GM21737 (cell line): ENCODE data around the gene SIPA1L3.

Experiments used
- ATAC-seq: cut with Tn5 transposase; IDR thresholded peaks from one replicate; pipeline ENCODE4 v1.9.1; 2021; ENCODE audit warnings: mild to moderate bottlenecking, moderate library complexity; ENCODE audit not compliant: unreplicated experiment

SIPA1L3 gene

DNA sequence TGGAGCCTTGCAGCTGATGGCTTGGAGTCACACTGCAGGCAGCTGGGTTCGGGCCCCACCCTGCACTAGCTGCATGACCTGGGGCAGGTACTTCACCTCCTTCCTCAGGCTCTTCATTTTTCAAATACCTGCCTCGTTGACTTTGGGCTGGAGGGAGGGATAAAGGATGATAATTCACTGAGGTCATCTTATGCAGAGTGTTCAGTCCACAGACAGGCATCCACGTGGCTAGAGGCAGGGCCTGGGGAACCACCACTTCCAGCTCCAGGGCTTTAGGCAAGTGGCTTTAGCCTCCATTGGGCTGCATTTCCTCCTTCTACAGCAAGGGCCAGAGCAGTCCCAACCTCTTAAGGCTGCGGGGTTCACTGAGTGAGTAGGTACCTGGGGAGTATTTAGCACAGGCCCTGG, 84.8 kb downstream of the SIPA1L3 start:
- no peak for ATAC-seq

GRCh38 chr19:37992761-37993160, 85.8 kb downstream of the SIPA1L3 start:
- ATAC-seq: no peak

DNA sequence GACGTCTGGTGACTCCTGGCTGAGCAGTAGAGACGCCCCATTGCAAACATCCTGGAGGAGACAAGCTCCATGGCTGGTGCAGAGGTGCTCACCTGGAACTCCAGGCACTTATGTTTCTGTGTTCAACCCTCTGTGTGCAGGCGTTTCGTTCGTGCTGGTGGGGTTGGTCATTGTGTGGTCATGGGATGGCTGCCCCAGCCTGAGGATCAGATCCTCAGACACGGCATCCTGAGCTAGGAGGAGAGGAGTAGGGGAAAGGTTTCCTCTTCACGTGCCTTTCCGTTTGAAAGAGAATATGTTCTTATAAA, 87.8 kb downstream of the SIPA1L3 start:
- ATAC-seq: no peak

GRCh38 chr19:37995346-37995745, 88.3 kb downstream of the SIPA1L3 start:
- no peak for ATAC-seq

DNA sequence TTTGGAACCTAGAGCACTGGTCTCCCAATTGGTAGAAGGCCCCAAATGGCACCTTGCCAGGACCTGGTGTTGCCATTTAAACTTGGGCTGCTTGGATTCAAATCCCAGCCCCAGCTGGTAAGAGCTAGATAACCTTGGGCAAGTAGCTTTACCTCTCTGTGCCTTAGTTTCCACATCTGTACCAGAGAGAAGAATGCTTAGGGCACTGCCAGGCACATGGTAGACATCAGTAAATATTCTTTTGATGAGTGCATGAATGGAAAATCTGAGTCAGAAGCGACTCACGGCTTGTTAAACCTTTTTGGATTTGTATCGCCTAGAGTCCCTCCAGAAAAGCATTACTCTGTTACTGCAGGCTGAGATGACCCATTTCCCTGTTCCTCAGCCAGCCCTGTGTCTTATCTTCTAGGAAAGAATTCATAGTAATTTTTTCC, 90.9 kb downstream of the SIPA1L3 start:
- no peak for ATAC-seq

- no peak for ATAC-seq
These were observed 91.8 kb downstream of the SIPA1L3 start for GRCh38 chr19:37998801-37999308.

- ATAC-seq: no peak
These were observed 92.6 kb downstream of the SIPA1L3 start for GRCh38 chr19:37999309-38000213.

GRCh38 chr19:38001158-38001781, 94.3 kb downstream of the SIPA1L3 start:
- no peak for ATAC-seq

- ATAC-seq: no peak
These were observed 96.6 kb downstream of the SIPA1L3 start for GRCh38 chr19:38003438-38004185.

GRCh38 chr19:38004186-38004520, 97.1 kb downstream of the SIPA1L3 start:
- no peak for ATAC-seq

DNA sequence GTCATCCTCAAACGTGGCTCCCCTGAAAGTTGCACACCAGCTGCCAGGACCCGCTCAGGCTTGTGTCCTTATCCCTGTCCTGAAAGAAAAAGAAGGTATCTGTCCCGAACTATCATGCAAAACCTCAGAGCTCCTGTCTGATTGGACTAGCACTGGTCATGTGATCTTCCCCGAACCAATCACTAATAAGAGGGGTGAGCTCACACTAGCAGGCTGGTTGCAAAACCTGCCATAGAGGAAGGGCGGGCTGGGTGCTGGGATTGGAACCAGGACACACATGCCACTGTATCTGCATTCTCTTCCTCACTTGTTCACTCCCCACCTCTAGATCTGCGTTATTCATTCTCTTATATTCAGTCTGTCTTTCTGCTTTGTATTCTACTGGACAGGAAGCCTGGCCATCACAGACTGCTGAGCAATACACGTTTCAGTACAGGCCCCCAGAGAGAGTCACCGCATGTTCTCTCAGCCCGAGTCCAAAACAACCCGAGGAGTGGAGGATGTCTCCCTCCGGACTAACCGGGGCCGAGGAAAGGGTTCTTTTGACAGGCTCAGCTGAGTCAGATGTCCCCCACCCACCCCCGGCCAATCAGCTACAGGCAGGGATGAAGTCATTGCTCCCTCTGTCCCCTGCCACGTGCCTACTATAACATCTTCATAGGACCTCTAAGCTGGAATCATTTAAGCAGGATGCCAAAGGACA, 97.7 kb downstream of the SIPA1L3 start:
- peak; percentile 50 for ATAC-seq

GRCh38 chr19:38005224-38005614, 98.2 kb downstream of the SIPA1L3 start:
- no peak for ATAC-seq

DNA sequence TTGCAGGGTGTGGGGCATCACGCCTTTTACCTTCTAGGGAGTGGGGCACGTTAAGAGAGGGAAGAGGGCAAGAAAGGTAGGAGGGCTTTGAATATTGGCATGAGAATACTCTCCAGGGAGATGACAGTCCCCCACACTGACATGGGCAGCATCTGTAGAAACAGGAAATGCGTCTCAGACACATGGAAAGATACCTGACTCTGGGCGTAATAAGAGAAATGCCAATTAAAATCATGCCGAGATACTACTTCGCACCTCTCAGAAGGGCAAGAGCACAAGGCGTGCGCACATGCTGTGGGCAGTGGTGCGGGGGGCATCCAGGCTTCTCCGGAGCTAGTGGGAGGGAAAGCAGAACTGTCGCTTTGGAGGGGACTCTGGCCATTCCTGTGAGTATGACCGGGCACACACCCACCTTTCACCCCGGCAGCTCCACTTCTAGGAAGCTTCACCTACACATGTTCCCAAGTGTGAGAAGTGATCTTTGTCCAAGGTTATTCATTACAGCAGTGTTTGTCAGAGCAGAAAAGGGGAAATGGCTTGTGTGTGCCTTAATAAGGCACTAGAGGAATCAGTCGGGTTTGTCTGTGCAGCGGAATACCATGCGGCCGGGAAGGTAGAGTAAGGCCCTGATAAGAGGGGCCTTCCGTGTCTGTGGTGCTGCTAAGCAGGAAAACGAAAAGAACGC, 99.5 kb downstream of the SIPA1L3 start:
- ATAC-seq: no peak

- no peak for ATAC-seq
These were observed 102.7 kb downstream of the SIPA1L3 start for GRCh38 chr19:38009650-38010242.

DNA sequence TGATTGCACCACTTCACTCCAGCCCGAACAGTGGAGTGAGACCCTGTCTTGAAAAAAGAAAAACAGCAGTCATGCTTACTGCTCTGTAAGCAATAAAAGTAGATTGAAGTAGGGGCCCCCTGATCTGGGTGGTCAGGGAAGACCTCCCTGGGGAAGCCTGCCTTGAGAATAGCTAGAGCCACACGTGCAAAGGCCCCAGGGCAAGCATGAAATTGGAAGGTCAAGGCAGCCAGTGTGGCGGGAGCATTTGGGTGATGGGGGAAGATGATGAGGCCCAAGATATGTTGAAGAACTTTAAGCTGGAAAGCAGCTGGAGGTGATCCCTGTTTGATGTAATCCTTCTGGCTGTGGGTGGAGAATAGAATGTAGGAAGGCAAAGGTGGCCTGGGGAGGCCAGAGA, 104.4 kb downstream of the SIPA1L3 start:
- ATAC-seq: no peak

- no peak for ATAC-seq
These were observed 105.3 kb downstream of the SIPA1L3 start for GRCh38 chr19:38012290-38012689.

GRCh38 chr19:38012944-38013343, 105.9 kb downstream of the SIPA1L3 start:
- ATAC-seq: no peak

DNA sequence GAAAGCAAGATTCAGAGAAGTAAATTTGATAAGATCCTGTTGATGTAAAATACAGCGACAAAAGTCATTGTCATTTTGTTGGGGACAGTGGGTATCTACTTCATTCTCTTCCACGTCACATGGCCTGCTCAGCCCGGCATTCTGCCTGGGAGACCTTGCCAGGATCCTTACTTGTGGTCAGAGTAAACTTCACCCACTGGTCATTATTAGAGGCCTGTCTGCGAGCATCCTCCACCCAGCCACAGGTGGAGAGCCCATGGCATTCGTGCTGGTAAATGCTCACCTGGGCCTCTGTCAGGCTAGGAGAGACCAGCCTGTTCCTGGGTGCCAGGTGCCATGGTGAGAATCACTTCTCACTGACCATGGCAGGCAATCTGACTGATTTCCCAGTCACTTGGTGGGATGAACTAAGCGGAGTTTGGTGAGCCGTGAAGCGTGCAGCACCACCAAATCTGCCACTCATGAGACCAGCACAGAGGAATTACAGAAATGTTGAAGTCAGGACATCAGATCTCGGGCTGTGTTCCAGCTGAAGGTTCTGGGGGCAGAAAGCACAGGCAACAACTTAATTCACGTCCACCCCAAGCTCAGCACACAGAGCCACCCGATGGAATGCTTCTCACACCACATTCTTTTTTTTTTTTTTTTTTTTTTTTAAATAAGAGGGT, 107.0 kb downstream of the SIPA1L3 start:
- no peak for ATAC-seq

DNA sequence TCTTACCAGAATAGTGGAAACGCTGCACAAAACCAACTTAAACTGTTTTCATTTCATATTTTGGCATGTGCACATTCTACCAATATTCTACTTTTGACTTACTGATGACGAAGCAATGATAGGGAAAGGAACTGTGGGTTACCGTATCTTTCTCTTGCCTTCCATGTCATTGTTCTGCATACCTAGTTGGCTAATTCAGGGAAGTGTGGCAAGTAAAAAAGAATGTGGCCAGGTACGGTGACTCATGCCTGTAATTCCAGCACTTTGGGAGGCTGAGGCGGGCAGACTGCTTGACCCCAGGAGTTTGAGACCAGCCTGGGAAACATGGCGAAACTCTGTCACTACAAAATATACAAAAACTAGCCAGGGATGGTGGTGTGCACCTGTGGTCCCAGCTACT, 108.2 kb downstream of the SIPA1L3 start:
- ATAC-seq: no peak

GRCh38 chr19:38015761-38016160, 108.8 kb downstream of the SIPA1L3 start:
- no peak for ATAC-seq
